Kasumi-1 (cell line): ENCODE results near the gene PELI3.
"Not testable (repeated sequence)": the region's sequence is repeated elsewhere in the genome, so short reads cannot be mapped to it uniquely, and the experiment has no call there.

Experiments
- DNase-seq, 2 experiments: peaks; one replicate each; lab custom pipeline; 2025; lab: John Stamatoyannopoulos, UW

PELI3 gene

DNA sequence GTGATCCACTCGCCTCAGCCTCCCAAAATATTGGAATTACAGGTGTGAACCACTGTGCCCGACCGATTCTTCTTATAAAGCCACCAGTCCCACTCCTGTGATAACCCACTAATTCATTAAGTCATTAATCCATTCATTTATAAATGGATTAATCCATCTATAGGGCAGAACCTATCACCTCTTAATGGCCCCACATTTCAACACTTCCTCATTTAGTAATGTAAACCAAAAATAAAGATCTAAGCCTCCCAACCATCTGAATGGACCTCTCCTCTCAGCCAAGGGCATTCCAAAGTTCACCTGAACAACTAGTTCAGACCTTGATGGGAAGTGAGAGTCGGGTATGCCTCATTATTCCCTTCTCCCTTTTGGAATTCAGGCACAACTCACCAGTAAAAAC is 18.2 kb upstream of the PELI3 start:
- no peak for DNase-seq

DNA sequence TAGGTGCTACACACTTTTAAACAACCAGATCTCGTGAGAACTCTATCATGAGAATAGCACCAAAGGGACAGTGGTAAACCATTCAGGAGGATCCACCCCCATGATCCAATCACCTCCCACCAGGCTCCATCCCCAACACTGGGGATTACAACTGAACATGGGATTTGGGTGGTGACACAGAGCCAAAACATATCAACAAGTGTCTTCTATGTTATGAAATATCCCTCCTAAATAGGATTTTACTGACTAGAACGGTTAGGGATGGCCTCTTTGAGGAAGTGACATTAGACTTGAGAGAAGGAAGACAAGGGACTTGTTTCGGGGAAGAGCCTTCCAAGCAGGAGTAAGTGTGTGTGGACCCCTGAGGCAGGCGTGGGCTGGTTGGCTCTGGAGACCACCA is 16.1 kb upstream of the PELI3 start:
- no peak for DNase-seq

DNA sequence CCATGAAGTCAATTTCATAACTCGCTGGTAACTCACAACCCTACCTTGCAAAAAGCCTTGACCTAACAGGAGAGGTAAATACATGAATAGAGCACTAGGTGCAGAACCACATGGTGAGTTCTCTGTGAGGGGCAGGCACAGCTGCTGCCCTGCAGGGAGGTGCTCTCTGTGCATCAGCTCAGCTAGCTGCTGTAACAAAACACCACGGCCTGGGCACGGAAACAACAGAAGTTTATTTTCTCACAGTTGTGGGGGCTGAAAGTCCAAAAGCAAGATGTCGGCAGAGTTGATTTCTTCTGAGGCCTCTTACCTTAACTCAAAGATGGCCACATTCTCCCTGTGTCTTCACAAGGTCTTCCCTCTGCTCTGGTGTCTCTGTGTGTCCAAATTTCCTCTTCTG is 15.0 kb upstream of the PELI3 start:
- DNase-seq = no peak

DNA sequence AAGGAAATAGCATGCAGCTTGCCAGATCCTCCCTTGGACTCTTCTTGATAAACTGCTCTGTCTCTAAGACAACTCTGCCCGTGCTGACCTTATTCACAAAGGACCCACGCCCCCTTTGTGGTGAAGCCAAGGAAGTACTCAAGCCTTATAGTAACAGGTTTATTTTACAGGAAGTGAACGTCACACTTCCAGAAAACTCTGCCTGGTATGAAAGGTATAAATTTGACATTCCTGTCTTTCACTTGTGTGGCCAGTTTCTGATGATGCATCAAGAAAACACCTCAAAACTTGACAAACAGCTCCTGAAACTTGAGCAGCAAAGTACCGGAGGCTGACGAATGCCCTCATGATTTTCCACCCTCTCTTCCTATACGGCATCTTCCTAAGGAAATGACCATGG is 12.5 kb upstream of the PELI3 start:
- no peak for DNase-seq

DNA sequence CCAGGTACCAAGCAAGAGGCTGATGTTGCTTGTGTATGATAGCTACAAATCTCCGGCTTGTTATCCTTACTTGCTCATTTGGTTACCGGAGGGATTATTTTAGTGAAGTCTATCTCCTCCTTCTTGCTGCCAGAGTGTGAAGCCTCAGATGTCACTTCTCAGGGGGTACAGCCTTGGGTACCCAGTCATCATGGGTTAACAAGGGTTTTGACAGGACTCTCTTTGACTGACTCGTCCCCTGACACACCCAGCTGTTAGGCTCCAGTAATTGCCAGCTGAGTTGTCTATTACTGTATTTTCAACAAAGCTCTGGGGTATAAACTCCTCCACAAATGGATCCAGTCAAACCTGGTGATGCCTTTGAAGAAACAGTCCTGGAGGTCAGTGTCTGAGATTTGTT is 11.9 kb upstream of the PELI3 start:
- DNase-seq = no peak

DNA sequence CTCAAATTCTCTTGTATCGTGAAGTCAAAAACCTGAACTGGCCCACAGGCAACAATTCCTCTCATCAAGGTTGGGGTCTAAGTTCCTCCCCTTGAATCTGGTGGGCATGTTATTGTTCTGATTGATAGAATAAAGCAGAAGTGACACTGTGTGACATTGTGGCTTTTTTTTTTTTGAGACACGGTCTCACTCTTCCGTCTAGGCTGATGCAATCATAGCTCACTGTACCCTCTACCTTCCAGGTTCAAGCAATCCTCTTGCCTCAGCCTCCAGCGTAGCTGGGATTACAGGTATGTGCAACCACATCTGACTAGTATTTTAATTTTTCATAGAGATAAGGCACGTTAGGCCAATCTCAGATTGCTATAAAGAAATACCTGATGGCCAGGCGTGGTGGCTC is 8.9 kb upstream of the PELI3 start:
- DNase-seq = peak in 1 of 2 experiments; percentile 10

DNA sequence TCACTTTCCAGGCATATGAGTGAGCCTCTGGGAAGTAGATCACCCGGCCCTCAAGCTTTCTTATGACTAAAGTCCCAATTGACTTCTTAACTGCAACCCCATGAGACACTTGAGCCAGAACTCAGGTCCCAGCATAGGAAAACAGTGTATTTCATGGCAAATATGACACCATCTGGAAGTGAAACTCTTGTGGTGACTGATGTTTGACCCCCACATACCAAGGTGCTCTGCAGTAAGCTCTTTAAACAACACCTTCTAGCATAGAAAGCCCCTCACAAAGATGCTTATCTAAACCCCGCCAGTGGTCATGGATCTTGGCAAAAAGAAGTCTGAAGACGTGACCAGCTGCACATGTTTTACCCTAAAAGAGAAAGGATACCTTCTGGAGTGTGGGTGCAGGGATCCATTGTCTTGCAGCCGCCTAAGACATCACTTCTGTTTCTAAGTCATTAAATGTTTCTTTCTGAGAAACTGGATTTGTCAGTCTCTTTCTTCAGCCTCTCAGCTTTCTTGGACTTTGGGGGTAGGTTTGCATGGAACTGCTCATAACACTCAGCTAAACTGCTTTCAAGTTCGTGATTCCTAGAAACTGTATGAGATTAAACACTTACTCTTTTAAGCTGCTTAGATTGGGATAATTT is 7.4 kb upstream of the PELI3 start:
- DNase-seq = no peak

DNA sequence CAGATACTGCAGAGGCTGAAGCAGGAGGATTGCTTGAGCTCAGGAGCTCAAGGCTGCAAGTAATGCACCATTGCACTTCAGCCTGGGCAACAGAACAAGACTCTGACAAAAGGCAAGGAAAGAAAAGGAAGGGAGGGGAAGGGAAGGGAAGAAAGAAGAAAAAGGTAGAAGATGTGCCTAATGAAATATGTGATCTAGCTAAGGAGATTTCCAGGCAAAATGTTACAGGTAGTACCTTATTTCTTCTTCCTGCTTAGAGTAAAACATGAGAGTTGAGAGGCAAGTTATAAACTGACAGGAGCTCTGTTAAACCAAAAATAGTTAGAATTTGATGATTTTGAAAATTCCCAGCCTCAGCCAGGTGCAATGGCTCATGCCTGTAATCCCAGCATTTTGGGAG is 4.7 kb upstream of the PELI3 start:
- DNase-seq = no peak

DNA sequence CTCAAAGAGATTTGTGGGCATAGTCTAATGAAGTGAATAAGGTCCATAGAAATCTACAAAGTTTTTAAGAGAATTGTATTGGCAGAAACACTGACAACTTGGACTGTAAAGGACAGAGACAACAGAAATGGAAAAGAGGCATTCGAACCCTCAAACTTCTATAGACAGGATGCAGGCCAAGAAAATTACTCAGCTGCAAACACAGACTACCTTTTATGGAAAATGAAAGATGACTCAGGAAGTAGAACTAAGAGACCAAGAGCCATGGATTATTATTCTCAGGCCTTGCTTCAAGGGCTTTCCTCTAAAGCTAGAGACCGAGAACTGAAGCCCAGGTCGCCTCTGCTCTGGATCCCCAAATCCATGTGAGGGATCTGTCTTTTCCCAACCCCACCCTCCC is 3.8 kb upstream of the PELI3 start:
- DNase-seq = no peak

DNA sequence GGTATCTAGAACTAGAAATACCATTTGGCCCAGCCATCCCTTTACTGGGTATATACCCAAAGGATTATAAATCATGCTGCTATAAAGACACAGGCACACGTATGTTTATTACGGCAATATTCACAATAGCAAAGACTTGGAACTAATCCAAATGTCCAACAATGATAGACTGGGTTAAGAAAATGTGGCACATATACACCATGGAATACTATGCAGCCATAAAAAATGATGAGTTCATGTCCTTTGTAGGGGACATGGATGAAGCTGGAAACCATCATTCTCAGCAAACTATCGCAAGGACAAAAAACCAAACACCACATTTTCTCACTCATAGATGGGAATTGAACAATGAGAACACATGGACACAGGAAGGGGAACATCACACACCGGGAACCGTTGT is 2.6 kb upstream of the PELI3 start:
- DNase-seq = not testable (repeated sequence)

DNA sequence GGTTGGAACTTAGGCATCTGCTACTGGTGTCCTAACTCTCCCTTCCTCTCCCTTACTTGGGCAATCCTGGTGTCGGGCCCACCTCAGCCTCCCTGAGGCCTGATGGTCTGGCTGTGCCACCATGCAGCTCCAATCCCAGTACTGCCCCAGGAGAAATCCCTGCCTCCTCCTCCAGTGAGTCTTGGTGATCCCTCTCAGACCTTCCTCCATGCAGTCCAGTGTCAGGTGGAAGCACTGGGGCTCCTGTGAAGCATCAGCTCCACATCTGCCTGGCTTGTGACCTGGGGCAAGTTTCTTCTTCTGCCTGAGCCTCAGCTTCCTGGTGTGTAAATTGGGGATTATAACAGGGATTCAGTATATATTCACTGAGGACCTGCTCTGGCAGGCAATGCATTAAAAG is 1.8 kb upstream of the PELI3 start:
- DNase-seq = no peak

DNA sequence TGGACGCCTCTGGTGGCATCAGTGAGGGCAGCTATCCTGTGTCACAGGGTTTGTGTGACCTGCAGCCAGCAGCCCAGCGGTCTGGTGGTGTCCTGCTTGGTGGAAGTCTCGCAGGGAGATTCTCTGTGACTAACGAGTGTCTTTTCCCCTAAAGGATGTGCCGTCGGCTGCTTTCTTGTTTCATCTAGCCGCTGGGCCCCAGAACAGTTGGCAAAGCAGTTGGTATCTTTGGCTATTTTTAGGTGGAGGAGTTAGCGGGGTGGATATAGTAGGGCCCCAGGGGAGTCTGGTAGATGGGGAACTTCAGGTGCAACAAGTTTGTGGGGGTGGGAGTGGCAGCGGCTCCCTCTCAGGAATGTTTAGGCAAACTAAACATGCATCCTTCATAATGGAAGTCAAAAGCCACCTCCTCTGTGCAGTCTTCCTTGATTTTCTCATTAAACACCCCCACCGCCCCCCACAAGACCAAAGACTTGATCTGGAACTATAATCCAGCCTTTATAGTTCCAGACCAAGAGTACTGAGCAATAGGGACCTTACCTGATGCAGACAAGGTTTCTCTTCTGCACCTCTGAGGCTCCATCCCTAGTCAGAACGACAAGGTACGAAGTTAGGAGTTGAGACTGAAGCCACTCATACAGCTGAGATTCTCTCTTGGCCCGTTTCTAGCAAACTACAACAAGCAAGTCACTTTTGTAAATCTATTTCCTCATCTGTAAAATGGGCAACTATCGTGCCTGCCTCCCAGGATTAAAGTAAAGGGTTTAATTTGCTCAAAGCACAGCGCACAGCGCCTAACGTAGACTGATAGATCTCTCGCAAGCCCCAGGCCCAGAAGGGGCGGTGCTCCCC is 1.1 kb upstream of the PELI3 start:
- no peak for DNase-seq

DNA sequence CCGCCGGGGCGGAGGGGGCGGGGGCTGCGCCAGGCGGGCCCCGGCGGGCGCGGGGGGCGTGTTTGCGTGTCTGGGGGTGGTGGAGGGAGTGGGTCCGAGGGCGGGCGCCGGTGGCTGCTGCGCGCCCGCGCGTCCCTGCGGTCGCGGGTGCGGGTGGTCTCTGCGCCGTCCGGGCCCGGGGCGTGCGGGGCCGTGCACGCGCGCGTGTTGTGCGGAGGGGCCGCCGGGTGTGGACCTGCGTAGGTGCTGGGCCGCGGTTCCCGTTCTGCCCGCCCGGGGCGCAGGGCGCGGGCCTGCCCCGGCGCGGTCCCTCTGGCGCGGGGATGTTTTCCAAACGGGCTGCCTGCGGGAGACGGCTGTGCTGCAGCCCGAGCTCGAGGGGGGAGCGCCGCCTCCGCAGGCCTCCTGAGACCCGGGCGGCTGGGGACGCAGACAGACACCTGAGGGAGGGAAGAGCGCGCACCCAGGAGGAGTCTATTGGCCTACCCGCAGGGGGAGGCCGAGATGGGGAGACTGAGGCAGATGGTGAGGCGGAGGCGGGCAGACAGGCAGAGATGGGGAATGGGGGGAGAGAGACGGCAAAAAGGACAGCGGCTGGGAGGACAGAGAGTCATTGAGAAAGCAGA is 442 bp downstream of the PELI3 start:
- no peak for DNase-seq

DNA sequence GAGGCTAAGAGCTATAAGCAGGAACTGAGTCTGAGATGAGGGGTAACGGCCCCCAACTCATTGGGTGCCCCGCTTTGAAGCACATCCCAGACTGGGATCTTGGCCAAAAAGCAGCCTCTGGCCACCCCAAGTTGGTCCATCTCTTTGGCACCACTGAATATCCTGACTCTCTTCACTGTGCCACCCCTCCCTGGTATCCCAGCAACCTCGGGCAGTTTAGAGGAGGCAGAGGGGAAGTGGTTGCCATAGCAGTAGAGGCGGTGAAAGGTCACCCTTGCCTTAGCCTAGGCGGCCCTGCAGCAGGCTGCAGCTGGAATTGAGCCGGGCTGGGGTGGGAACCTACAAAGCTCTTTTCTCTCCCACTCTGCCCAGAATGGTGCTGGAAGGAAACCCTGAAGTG is 1.1 kb downstream of the PELI3 start:
- DNase-seq = peak; percentile 26 to 34

DNA sequence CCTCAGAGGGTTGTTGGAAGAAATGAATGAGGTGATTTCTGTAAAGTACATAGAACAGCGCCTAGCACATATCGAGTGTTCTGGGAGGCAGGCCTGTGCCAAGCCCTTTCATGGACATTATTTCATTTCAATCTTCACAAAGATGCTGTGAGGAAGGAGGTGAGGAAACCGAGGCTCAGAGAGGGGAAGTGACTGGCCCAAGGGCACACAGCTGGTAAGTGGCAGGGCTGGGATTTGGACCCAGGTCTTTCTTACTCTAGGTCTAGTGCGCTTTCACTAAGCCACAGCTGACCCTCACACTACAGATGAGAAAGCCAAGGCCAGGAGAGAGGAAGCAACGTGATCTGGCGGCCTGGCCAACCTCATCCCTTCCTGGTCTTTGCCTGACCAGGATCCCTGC is 2.0 kb downstream of the PELI3 start:
- DNase-seq = no peak

DNA sequence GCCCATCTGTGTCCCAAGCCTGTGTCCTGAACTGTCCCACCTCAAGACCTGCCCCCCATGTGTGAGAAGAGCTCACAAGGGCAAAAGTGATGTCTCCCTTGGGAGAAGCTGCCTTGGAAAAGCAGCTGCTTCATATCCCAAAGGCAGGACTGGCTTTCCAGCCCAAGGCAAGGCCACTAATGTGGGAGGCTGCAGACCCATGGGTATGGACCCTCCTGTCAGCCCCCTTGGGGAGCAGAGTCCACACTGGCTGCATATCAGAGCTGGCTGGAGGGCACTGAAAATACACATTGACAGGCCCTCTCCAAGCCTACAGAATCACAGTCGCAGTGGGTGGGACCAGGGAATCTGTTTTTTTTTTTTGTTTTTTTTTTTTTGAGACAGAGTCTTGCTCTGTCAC is 2.7 kb downstream of the PELI3 start:
- DNase-seq = no peak

DNA sequence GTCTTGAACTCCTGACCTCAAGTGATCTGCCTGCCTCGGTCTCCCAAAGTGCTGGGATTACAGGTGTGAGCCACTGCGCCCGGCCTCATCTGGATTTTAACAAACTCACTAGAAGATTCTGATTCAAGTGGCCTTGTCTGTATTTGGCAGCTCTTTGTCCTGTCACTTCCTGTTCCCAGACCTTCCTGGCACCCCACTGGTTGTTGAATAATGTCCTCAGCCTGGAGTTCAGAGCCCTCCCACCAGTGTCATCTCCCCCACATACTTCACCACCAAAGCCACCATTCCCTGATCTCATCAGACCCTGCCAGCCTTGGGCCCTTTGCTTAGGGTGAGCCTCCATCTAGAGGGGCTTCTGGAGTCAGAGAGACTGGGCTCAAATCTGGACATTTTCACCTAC is 3.3 kb downstream of the PELI3 start:
- DNase-seq = no peak

DNA sequence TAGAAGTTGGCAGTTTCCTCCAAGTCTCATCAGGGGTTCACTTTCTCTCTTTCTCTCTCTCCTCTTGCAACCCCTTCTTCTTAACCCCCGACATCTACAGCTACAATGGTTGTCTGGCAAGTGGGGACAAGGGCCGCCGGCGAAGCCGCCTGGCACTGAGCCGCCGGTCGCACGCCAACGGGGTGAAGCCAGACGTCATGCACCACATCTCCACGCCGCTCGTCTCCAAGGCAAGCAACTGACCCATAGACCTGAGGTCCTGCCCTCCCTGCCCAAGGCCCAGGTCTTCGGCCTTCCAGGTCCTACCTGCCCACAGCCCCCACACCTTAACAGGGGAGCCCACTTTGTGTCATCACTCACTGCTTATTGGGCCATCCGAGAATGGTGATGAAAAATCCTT is 4.4 kb downstream of the PELI3 start:
- DNase-seq = no peak

DNA sequence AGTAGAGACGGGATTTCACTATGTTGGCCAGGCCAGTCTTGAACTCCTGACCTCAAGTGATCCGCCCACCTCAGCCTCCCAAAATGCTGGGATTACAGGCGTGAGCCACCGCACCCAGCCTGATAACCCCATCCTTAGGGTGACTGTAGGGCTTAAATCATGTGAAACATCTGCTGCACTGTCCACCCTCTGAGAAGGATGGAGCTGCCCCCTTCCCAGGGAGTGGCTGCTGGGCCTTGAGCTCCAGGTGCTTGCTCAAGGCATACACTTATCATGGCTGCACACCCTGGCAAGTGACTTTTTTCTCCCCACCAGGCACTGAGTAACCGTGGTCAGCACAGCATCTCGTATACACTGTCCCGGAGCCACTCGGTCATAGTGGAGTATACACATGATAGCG is 5.3 kb downstream of the PELI3 start:
- DNase-seq = no peak

DNA sequence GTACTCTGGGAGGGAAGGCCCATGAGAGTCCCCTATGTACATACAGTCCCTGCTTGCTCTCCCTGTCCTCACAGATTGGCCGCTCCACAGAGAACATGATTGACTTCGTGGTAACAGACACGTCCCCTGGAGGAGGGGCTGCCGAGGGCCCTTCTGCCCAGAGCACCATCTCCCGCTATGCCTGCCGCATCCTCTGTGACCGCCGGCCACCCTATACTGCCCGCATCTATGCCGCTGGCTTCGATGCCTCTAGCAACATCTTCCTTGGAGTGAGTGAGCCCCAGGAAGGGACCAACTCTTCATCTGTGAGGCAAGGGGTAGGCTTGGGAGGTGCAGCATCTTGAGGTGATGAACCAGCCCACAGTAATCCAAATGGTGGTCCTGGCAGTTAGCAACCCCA is 6.5 kb downstream of the PELI3 start:
- no peak for DNase-seq

DNA sequence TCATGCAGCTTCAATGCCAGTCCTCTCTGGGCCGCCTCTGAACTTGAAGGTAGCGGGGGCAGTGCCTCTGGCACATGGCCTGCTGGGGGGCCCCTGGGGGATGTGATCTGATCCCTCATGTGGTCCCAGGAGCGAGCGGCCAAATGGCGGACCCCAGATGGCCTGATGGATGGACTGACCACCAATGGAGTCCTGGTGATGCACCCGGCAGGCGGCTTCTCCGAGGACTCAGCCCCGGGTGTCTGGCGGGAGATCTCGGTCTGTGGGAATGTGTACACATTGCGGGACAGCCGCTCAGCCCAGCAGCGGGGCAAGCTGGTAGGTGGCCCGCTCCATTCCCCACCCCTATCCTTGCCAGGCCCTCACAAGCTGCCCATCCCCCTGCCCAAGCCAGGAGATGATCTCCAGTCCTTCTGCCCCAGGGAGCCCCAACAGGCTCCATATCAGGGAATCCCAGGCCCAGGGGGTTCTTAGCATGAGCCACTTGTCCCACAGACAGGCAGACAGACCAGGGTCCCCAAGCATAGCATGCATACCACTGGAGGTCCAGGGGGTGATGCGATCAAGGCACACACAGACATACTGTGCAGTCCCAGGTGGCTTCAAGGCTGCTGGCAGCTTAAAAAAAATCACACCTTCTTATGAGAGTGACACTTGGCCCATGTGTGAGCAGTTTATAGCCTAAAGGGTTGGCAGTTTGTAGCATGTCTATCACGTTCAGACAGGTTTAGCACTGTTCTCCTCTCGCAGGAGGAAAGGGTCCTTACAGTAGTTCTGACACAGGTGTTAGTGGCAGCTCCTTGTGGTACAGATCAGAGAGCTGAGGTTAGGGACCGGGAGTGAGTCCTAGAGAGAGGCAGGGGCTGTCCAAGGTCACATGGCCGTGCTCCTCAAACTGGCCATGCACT is 7.2 kb downstream of the PELI3 start:
- no peak for DNase-seq
